Neural cell (in vitro differentiated cells): ENCODE results near the gene CEP97.
"Not testable (repeated sequence)": the region's sequence is repeated elsewhere in the genome, so short reads cannot be mapped to it uniquely, and the experiment has no call there.

Experiments used
- EP300 ChIP-seq: fragments of 450-650 bp; conservative IDR thresholded peaks from 2 replicates; pipeline ENCODE4 v1.6.1; 2014; ENCODE audit warnings: antibody characterized with exemption, mild to moderate bottlenecking, moderate library complexity; ENCODE audit not compliant: poor library complexity, severe bottlenecking
- EZH2 ChIP-seq: fragments of 200-600, 300-800 bp; shearing (Covaris generic), sonication (generic); IDR thresholded peaks from 2 replicates; pipeline ENCODE4 v1.6.1; 2014; ENCODE audit warnings: antibody characterized with exemption, low read length, borderline replicate concordance, mild to moderate bottlenecking; ENCODE audit not compliant: insufficient read depth, poor library complexity, severe bottlenecking
- RAD21 ChIP-seq: fragments of 450-650 bp; conservative IDR thresholded peaks from 2 replicates; pipeline ENCODE4 v1.6.1; 2014; ENCODE audit warnings: antibody characterized with exemption, mild to moderate bottlenecking, moderate library complexity
- SMC3 ChIP-seq: fragments of 450-650 bp; conservative IDR thresholded peaks from 2 replicates; pipeline ENCODE4 v1.6.1; 2014; ENCODE audit warnings: antibody characterized with exemption, mild to moderate bottlenecking, moderate library complexity; ENCODE audit not compliant: poor library complexity
- TAF1 ChIP-seq: IDR thresholded peaks from 2 replicates; pipeline ENCODE4 v1.6.1; 2012; ENCODE audit warnings: low read depth
- TF ChIP-seq, protein P1 (sequence below): fragments of 450-650 bp; IDR thresholded peaks from 2 replicates; pipeline ENCODE4 v1.5.1; 2014; ENCODE audit warnings: antibody characterized with exemption, mild to moderate bottlenecking, moderate library complexity; ENCODE audit not compliant: poor library complexity, severe bottlenecking

DNA sequence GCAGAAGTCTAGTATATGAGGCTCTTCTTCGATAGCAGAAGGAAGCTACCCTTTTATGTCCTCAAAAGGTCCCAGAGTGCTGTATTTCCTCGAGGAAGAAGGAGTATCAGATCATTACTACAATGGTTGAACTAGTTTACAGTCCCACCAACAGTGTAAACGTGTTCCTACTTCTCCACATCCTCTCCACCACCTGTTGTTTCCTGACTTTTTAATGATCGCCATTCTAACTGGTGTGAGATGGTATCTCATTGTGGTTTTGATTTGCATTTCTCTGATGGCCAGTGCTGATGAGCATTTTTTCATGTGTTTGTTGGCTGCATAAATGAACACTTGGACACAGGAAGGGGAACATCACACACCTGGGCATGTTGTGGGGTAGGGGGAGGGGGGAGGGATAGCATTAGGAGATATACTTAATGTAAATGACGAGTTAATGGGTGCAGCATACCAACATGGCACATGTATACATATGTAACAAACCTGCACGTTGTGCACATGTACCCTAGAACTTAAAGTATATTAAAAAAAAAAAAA lies 53.4 kb downstream of the CEP97 start:
- TF ChIP-seq, protein P1, sequence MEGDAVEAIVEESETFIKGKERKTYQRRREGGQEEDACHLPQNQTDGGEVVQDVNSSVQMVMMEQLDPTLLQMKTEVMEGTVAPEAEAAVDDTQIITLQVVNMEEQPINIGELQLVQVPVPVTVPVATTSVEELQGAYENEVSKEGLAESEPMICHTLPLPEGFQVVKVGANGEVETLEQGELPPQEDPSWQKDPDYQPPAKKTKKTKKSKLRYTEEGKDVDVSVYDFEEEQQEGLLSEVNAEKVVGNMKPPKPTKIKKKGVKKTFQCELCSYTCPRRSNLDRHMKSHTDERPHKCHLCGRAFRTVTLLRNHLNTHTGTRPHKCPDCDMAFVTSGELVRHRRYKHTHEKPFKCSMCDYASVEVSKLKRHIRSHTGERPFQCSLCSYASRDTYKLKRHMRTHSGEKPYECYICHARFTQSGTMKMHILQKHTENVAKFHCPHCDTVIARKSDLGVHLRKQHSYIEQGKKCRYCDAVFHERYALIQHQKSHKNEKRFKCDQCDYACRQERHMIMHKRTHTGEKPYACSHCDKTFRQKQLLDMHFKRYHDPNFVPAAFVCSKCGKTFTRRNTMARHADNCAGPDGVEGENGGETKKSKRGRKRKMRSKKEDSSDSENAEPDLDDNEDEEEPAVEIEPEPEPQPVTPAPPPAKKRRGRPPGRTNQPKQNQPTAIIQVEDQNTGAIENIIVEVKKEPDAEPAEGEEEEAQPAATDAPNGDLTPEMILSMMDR, result not testable (repeated sequence)
- TF ChIP-seq SMC3, EP300, TAF1, RAD21, EZH2: not testable (repeated sequence)
